Measurements from ENCODE around the gene ACAP3. TPM values are rescaled to one million over a fixed set of nuclear protein-coding genes. Genes with fewer than 3 reads are reported as not detected.

ACAP3 gene
- total RNA-seq, 1 experiment from 2014 or later = 27.4 TPM

GRCh38 chr1:1337793-1338147 lies 30.0 kb upstream of the ACAP3 start:
- Histone ChIP-seq H3K36me3 (peaks cover 12% of the 10 kb centered on the region), H3K27me3 (no peaks in the 10 kb centered on the region), H3K4me1 (no peaks in the 10 kb centered on the region; the same call in 1 of the 2 replicates), H3K27ac (no peak overlapping the region), H3K9me3 (replicated peaks) (no peaks in the 10 kb centered on the region), H3K4me3 (no peak overlapping the region)
- no peak for DNase-seq

DNA sequence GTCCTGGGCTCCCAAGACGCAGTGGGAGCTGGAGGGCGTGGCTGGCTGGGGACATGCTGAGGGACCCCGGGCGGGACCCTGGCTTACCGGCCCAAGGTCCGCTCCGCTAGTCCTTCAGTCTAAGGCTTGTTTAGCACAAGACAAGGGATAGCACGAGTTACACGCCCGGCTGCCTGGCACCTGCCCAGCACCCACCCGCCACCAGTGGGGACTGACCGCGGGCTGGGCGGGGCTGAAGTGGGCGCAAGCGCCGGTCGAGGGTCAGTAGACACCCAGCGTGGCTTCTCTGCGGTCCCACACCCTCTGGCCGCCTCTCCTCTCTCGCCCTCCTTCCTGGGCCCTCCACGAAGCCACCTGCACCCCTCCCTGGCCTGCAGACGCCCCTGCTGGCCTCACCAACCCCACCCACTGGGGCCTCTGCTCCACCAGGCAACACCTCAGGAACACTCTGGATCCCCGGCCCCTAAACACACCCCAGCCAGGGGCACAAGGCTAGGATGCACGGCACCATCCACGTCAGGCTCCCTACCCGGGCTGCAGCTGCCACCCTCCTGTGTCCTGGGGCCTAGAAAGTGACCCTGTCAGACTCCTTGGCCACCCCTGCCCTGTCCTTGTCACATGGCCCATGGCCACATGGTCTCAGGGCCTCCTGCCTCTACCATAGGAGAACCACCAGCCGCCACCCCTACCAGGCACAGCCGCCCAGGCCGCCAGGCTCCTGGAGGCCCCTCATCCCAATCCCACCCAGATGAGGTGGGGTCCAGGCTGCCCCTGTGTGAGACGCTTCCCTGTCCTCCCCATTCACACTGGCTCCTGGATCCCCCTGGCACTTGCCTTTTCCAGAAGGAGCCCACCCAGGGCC lies 29.4 kb upstream of the ACAP3 start:
- no peaks in the 10 kb centered on the region for H3K27me3 ChIP-seq
- H3K27ac ChIP-seq = no peak overlapping the region
- H3K36me3 ChIP-seq = peaks cover 12% of the 10 kb centered on the region
- H3K4me3 ChIP-seq = no peak overlapping the region
- H3K9me3 ChIP-seq (replicated peaks) = no peaks in the 10 kb centered on the region
- DNase-seq = no peak
- H3K4me1 ChIP-seq = no peaks in the 10 kb centered on the region; the same call in 1 of the 2 replicates

GRCh38 chr1:1336446-1336845 lies 28.7 kb upstream of the ACAP3 start:
- H3K27me3 ChIP-seq = no peaks in the 10 kb centered on the region
- H3K36me3 ChIP-seq = peaks cover 12% of the 10 kb centered on the region
- peaks cover under 1% of the 10 kb centered on the region; the same call in 1 of the 2 replicates for H3K4me1 ChIP-seq
- no peak overlapping the region for H3K27ac ChIP-seq
- no peak for DNase-seq
- H3K4me3 ChIP-seq = no peak overlapping the region
- H3K9me3 ChIP-seq (replicated peaks) = no peaks in the 10 kb centered on the region

- Histone ChIP-seq H3K27me3 (no peaks in the 10 kb centered on the region), H3K4me1 (peaks cover 7% of the 10 kb centered on the region; the same call in 1 of the 2 replicates), H3K4me3 (no peak overlapping the region), H3K27ac (no peak overlapping the region), H3K9me3 (replicated peaks) (no peaks in the 10 kb centered on the region), H3K36me3 (peaks cover 7% of the 10 kb centered on the region)
- no peak for DNase-seq
These were observed 28.1 kb upstream of the ACAP3 start for GRCh38 chr1:1335792-1336248.

- H3K27me3 ChIP-seq = no peaks in the 10 kb centered on the region
- H3K4me1 ChIP-seq = peaks cover 11% of the 10 kb centered on the region; the same call in 1 of the 2 replicates
- no peak overlapping the region for H3K27ac ChIP-seq
- H3K9me3 ChIP-seq (replicated peaks) = no peaks in the 10 kb centered on the region
- no peak overlapping the region for H3K4me3 ChIP-seq
- peaks cover 6% of the 10 kb centered on the region for H3K36me3 ChIP-seq
- no peak for DNase-seq
These were observed 27.6 kb upstream of the ACAP3 start for GRCh38 chr1:1335283-1335682.

DNA sequence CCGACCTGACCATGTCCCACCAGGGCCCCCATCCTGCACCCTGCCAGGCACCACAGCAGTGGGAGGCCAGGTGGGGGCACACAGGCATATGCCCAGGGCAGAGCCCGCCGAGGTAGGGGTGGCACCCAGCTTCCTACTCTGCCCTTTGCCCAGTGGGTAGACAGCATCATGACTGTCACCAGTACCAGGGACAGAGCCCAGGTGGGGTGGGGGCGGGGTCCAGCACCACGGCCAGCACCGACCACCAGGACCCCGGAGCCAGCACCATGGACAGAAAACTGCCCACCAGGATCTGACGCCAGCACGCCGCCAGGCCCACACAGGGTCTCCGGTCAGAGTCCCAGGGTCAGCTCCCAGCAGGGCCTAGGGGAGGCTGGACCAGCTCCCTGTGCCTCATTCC lies 27.1 kb upstream of the ACAP3 start:
- Histone ChIP-seq H3K36me3 (peaks cover 6% of the 10 kb centered on the region), H3K4me3 (no peak overlapping the region), H3K27me3 (no peaks in the 10 kb centered on the region), H3K27ac (no peak overlapping the region), H3K9me3 (replicated peaks) (no peaks in the 10 kb centered on the region), H3K4me1 (peaks cover 11% of the 10 kb centered on the region; the same call in 1 of the 2 replicates)
- peak; percentile 58 to 62 for DNase-seq

GRCh38 chr1:1333551-1334241 lies 26.0 kb upstream of the ACAP3 start:
- no peaks in the 10 kb centered on the region for H3K27me3 ChIP-seq
- peaks cover 11% of the 10 kb centered on the region; the same call in 1 of the 2 replicates for H3K4me1 ChIP-seq
- no peak overlapping the region for H3K27ac ChIP-seq
- peaks cover 6% of the 10 kb centered on the region for H3K36me3 ChIP-seq
- no peak overlapping the region for H3K4me3 ChIP-seq
- DNase-seq = no peak
- H3K9me3 ChIP-seq (replicated peaks) = no peaks in the 10 kb centered on the region

DNA sequence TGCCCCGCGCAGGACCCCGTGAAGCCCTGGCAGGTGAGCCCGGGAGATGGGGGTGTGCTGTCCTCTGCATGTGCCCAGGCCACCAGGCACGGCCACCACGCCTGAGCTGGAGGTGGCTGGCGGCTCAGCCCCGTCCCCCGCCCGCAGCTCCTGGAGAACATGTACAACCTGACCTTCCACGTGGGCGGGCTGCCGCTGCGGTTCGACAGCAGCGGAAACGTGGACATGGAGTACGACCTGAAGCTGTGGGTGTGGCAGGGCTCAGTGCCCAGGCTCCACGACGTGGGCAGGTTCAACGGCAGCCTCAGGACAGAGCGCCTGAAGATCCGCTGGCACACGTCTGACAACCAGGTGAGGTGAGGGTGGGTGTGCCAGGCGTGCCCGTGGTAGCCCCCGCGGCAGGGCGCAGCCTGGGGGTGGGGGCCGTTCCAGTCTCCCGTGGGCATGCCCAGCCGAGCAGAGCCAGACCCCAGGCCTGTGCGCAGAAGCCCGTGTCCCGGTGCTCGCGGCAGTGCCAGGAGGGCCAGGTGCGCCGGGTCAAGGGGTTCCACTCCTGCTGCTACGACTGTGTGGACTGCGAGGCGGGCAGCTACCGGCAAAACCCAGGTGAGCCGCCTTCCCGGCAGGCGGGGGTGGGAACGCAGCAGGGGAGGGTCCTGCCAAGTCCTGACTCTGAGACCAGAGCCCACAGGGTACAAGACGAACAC lies 25.2 kb upstream of the ACAP3 start:
- Histone ChIP-seq H3K36me3 (no peaks in the 10 kb centered on the region), H3K4me1 (peaks cover 11% of the 10 kb centered on the region; the same call in 1 of the 2 replicates)

GRCh38 chr1:1332031-1332755 lies 24.5 kb upstream of the ACAP3 start:
- Histone ChIP-seq H3K27ac (no peak overlapping the region), H3K4me3 (no peak overlapping the region), H3K27me3 (no peaks in the 10 kb centered on the region), H3K4me1 (peaks cover 11% of the 10 kb centered on the region; the same call in 1 of the 2 replicates), H3K9me3 (replicated peaks) (no peaks in the 10 kb centered on the region), H3K36me3 (no peaks in the 10 kb centered on the region)
- DNase-seq = no peak

More for the DNA sequence above, 25.2 kb upstream of the ACAP3 start:
- Histone ChIP-seq H3K27ac (no peak overlapping the region), H3K4me3 (no peak overlapping the region), H3K9me3 (replicated peaks) (no peaks in the 10 kb centered on the region), H3K27me3 (no peaks in the 10 kb centered on the region)
- no peak for DNase-seq

- peak in 1 of 2 experiments; percentile 53 for DNase-seq
- H3K9me3 ChIP-seq (replicated peaks) = no peaks in the 10 kb centered on the region
- H3K4me1 ChIP-seq = peaks cover 11% of the 10 kb centered on the region; the same call in 1 of the 2 replicates
- H3K27ac ChIP-seq = no peak within 1 kb of the TSS
- H3K27me3 ChIP-seq = no peaks in the 10 kb centered on the region
- H3K4me3 ChIP-seq = no peak within 1 kb of the TSS
- no peaks in the 10 kb centered on the region for H3K36me3 ChIP-seq
These were observed 23.6 kb upstream of the ACAP3 start, which contains the start of gene TAS1R3 for GRCh38 chr1:1331068-1331965. TAS1R3 (plus strand) TSS chr1:1331280; CDS start chr1:1331346, 66 bp downstream.

DNA sequence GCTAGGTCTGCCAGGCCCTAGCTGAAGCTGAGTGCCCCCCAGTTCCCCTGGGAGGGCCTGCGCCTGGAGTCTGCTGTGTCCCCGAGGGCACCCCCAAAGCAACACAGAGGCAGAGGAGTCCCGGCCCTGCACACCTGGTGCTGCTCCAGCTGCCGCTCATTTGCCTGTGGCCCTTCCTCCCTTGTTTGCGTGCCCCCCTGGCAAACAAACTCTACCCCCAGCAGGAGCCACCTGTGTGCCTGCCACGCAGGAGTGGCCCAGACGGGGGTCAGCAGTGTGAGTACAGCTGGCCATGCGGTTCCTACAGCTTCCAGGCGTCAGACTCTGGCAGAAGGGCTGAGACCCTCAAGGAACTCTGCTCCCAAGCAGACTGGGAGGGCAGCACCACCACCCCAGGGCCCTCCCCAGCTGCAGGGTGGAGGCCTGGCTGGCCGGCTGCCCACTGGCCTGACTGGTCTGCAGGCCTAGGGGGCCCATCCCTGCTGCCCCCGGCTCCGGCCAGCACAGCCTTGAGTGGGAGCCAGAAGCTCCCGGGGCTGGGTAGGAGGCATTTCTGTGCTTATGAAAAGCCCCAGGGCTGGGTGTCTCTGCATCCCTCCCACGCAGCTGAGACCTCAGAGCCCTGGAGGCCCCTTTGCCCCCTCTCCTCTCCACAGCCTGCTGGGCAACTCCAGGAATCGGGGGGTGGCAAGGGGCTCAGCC lies 22.8 kb upstream of the ACAP3 start:
- Histone ChIP-seq H3K36me3 (no peaks in the 10 kb centered on the region), H3K27me3 (no peaks in the 10 kb centered on the region), H3K4me1 (peaks cover 14% of the 10 kb centered on the region; the same call in 1 of the 2 replicates), H3K4me3 (no peak overlapping the region), H3K9me3 (replicated peaks) (no peaks in the 10 kb centered on the region), H3K27ac (no peak overlapping the region)
- no peak for DNase-seq

DNA sequence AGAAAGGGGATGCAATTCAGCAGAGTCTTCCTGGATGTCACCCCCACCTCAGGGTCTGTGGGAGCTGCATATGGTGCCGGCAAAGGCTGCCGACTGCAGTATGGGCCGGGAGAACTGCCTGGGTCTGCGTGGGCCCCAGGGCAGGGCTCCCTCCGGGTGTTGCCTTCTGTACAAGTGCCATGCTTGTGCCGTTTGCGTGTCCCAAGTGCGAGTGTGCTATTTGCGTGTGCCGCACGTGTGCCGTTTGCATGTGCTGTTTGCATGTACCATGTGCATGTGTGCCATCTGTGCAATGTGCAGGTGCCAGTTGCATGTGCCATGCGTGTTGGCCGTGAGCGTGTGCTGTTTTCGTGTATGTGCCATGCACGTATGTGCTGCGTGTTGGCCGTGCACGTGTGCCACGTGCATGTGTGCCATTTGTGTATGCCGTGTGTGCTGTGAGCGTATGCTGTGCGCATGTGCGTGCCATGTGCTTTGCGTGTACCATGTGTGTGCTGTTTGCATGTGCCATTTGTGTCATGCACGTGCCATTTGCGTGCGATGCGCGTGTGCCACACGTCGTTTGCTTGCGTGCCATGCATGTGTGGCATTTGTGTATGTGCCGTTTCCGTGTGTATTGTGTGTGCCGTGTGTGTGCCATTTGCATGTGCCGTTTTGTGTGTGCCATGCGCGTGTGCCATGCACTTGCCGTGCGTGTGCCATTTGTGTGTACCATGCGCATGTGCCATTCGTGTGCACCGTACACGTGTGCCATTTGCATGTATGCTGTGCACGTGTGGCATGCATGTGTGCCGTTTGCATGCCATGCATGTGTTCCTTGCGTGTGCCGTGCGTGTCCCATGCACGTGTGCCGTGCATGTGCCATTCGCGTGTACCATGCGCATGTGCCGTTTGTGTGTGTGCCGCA lies 21.8 kb upstream of the ACAP3 start:
- H3K4me3 ChIP-seq = no peak overlapping the region
- H3K27me3 ChIP-seq = no peaks in the 10 kb centered on the region
- H3K9me3 ChIP-seq (replicated peaks) = no peaks in the 10 kb centered on the region
- H3K27ac ChIP-seq = no peak overlapping the region
- DNase-seq = no peak
- peaks cover 17% of the 10 kb centered on the region; the same call in 1 of the 2 replicates for H3K4me1 ChIP-seq
- H3K36me3 ChIP-seq = no peaks in the 10 kb centered on the region
